Panc1 (cell line): ENCODE data around the gene SPSB1.

Experiments
- POLR2AphosphoS5 ChIP-seq: IDR thresholded peaks from 2 replicates; pipeline ENCODE4 v1.6.1; 2012; ENCODE audit warnings: mild to moderate bottlenecking, low read depth, low read length, moderate library complexity
- REST ChIP-seq, 2 experiments: IDR thresholded peaks; 2 replicates each; pipeline ENCODE4 v1.6.1; 2011 to 2012; ENCODE audit warnings: low read depth in 2 of 2, control low read depth in 1 of 2, low read length in 1 of 2, mild to moderate bottlenecking in 1 of 2, moderate library complexity in 1 of 2; ENCODE audit not compliant: insufficient read depth in 1 of 2
- SIN3A ChIP-seq: IDR thresholded peaks from 2 replicates; pipeline ENCODE4 v1.6.1; 2012; ENCODE audit warnings: low read depth, mild to moderate bottlenecking, low read length, moderate library complexity, borderline replicate concordance; ENCODE audit not compliant: insufficient read depth
- TCF7L2 ChIP-seq: IDR thresholded peaks from 2 replicates; pipeline ENCODE4 v1.6.1; 2011; ENCODE audit warnings: mild to moderate bottlenecking, low read depth, low read length, inconsistent platforms
- TF ChIP-seq, protein P1 (sequence below): fragments of 450-650 bp; IDR thresholded peaks from 2 replicates; pipeline ENCODE4 v1.5.1; 2017; ENCODE audit warnings: mild to moderate bottlenecking

GRCh38 chr1:9373619-9374018, 80.9 kb downstream of the SPSB1 start:
- TF ChIP-seq, protein P1, sequence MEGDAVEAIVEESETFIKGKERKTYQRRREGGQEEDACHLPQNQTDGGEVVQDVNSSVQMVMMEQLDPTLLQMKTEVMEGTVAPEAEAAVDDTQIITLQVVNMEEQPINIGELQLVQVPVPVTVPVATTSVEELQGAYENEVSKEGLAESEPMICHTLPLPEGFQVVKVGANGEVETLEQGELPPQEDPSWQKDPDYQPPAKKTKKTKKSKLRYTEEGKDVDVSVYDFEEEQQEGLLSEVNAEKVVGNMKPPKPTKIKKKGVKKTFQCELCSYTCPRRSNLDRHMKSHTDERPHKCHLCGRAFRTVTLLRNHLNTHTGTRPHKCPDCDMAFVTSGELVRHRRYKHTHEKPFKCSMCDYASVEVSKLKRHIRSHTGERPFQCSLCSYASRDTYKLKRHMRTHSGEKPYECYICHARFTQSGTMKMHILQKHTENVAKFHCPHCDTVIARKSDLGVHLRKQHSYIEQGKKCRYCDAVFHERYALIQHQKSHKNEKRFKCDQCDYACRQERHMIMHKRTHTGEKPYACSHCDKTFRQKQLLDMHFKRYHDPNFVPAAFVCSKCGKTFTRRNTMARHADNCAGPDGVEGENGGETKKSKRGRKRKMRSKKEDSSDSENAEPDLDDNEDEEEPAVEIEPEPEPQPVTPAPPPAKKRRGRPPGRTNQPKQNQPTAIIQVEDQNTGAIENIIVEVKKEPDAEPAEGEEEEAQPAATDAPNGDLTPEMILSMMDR: no peak
- TF ChIP-seq POLR2AphosphoS5 (no peak), SIN3A (no peak), TCF7L2 (no peak), REST (IDR thresholded peaks at IDR 0.05; ENCODE audit: insufficient read depth in 1 of 2, low read depth in 2 of 2, low read length in 1 of 2) (no peak)
